Progenitor cell of endocrine pancreas (in vitro differentiated cells): Measurements from ENCODE around the gene CEACAM5. TPM values are rescaled to one million over a fixed set of nuclear protein-coding genes. Genes with fewer than 3 reads are reported as not detected.

Experiments used
- DNase-seq: peaks from one replicate; pipeline ENCODE4 v3.0.0; 2021; ENCODE audit warnings: low spot score; ENCODE audit not compliant: unreplicated experiment
- H3K27ac Mint-ChIP-seq: 2 replicates; pipeline ENCODE4 v1.8.0; 2021; ENCODE audit warnings: mild to moderate bottlenecking, moderate library complexity, mixed read lengths
- H3K27me3 Mint-ChIP-seq: 2 replicates; pipeline ENCODE4 v1.8.0; 2021; ENCODE audit warnings: mixed read lengths
- H3K36me3 Mint-ChIP-seq: 2 replicates; pipeline ENCODE4 v1.8.0; 2022; ENCODE audit warnings: mixed read lengths; ENCODE audit not compliant: insufficient read depth
- H3K4me1 Mint-ChIP-seq: 2 replicates; pipeline ENCODE4 v1.8.0; 2021; ENCODE audit warnings: low read depth, mixed read lengths
- H3K4me3 Mint-ChIP-seq: 2 replicates; pipeline ENCODE4 v1.8.0; 2021; ENCODE audit warnings: low read depth, mild to moderate bottlenecking, moderate library complexity, mixed read lengths
- H3K9me3 Mint-ChIP-seq: 2 replicates; pipeline ENCODE4 v1.8.0; 2021; ENCODE audit warnings: low read depth, mixed read lengths
- CTCF ChIP-seq: fragments of 200-600 bp; sonication (generic); IDR thresholded peaks from one replicate; pipeline ENCODE4 v1.5.0; 2021; ENCODE audit warnings: antibody characterized with exemption, mild to moderate bottlenecking; ENCODE audit not compliant: unreplicated experiment
- long read RNA-seq: library from polyadenylated mRNA; unstranded; transcript quantifications from one replicate; pipeline ENCODE4 v2.0.0, GENCODE V29; 2020
- total RNA-seq: library from RNA; stranded (reverse); gene quantifications from 2 replicates; pipeline ENCODE4 v1.2.1, GENCODE V29; 2021

CEACAM5 gene
- not detected in 2 replicates for total RNA-seq
- long read RNA-seq = 0 reads

- TF ChIP-seq CTCF = no peak
- DNase-seq = no peak
These were observed at the start of gene CEACAM5 for GRCh38 chr19:41708481-41708880. Gene CEACAM5, plus strand, starts transcription at chr19:41708626. Its CDS starts 106 bp downstream, at chr19:41708732.

GRCh38 chr19:41666075-41666474 lies 42.4 kb upstream of the CEACAM5 start:
- TF ChIP-seq CTCF = no peak
- H3K36me3 Mint-ChIP-seq = no peaks in the 10 kb centered on the region
- H3K27ac Mint-ChIP-seq = no peak overlapping the region
- no peaks in the 10 kb centered on the region for H3K27me3 Mint-ChIP-seq
- DNase-seq = no peak
- no peak overlapping the region for H3K4me3 Mint-ChIP-seq
- H3K9me3 Mint-ChIP-seq = peaks cover 79% of the 10 kb centered on the region
- H3K4me1 Mint-ChIP-seq = no peaks in the 10 kb centered on the region

More at GRCh38 chr19:41708481-41708880, at the start of gene CEACAM5:
- Mint-ChIP-seq H3K27me3 (no peaks in the 10 kb centered on the region), H3K4me1 (no peaks in the 10 kb centered on the region), H3K27ac (no peak within 1 kb of the TSS), H3K9me3 (peaks cover 41% of the 10 kb centered on the region), H3K36me3 (peaks cover 2% of the 10 kb centered on the region), H3K4me3 (no peak within 1 kb of the TSS)

- Mint-ChIP-seq H3K36me3 (no peaks in the 10 kb centered on the region), H3K27me3 (no peaks in the 10 kb centered on the region), H3K4me1 (no peaks in the 10 kb centered on the region), H3K4me3 (no peak overlapping the region), H3K27ac (no peak overlapping the region), H3K9me3 (peaks cover 80% of the 10 kb centered on the region)
- TF ChIP-seq CTCF = no peak
- no peak for DNase-seq
These were observed 40.1 kb upstream of the CEACAM5 start for GRCh38 chr19:41668315-41668714.

- TF ChIP-seq CTCF = no peak
- DNase-seq = no peak
- no peak overlapping the region for H3K27ac Mint-ChIP-seq
- H3K27me3 Mint-ChIP-seq = no peaks in the 10 kb centered on the region
- no peak overlapping the region for H3K4me3 Mint-ChIP-seq
- H3K9me3 Mint-ChIP-seq = peaks cover 69% of the 10 kb centered on the region
- no peaks in the 10 kb centered on the region for H3K4me1 Mint-ChIP-seq
- H3K36me3 Mint-ChIP-seq = no peaks in the 10 kb centered on the region
These were observed 37.7 kb upstream of the CEACAM5 start for GRCh38 chr19:41670755-41671154.

GRCh38 chr19:41671486-41671885 lies 36.9 kb upstream of the CEACAM5 start:
- Mint-ChIP-seq H3K27ac (no peak overlapping the region), H3K4me3 (no peak overlapping the region), H3K9me3 (peaks cover 69% of the 10 kb centered on the region), H3K4me1 (no peaks in the 10 kb centered on the region), H3K27me3 (no peaks in the 10 kb centered on the region), H3K36me3 (no peaks in the 10 kb centered on the region)
- TF ChIP-seq CTCF = no peak
- no peak for DNase-seq
